Fibroblast of mammary gland (primary cell): ENCODE data around the gene SMIM23.

Source experiments
- DNase-seq: peaks from one replicate; pipeline ENCODE4 v3.0.0-alpha.2; 2010; ENCODE audit warnings: low read depth
- H3K4me3 ChIP-seq: 2 replicates; pipeline ENCODE4 v1.5.1; 2011; ENCODE audit warnings: low read depth, mild to moderate bottlenecking, low read length, moderate library complexity; ENCODE audit not compliant: control insufficient read depth
- CTCF ChIP-seq: conservative IDR thresholded peaks from 2 replicates; pipeline ENCODE4 v1.5.1; 2011; ENCODE audit warnings: low read depth, low read length, inconsistent platforms; ENCODE audit not compliant: control insufficient read depth, insufficient read depth

Gene SMIM23

GRCh38 chr5:171806976-171807747 lies 21.5 kb downstream of the SMIM23 start:
- DNase-seq, result peak; percentile 20
- TF ChIP-seq CTCF, result no peak
- no peak overlapping the region for H3K4me3 ChIP-seq

DNA sequence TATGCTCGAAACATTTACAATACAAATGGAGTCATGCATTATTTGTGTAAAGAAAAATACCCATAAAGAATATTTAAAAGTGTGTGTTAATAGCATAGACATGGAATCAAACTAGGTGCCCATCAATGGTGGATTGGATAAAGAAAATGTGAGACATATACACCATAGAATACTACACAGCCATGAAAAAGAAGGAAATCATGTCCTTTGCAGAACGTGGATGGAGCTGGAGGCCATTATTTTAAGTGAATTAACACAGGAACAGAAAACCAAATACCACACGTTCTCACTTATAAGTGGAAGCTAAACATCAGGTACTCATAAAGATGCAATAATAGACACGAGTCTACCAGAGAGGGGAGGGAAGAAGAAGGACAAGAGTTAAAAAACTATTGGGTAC lies 22.8 kb downstream of the SMIM23 start:
- no peak for TF ChIP-seq CTCF
- H3K4me3 ChIP-seq, result no peak overlapping the region
- DNase-seq, result no peak

DNA sequence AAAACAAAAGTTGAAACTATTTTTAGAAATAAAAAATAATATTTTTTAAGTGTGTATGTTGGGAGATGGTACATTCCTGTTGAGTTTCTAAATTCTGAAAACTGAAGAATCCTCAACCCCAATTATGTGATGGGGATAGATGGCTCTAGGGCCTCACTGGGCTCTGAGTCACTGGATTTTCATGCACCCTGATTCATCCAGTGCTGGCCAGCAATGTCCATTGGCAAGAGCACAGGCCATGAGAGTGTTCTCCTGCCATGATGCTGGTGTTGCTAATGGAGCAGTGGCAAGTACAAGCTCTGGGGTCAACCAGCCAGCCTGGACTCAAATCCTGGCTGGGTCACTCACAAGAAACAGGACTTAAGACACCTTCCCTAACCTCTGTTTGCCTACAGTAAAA lies 23.3 kb downstream of the SMIM23 start:
- no peak overlapping the region for H3K4me3 ChIP-seq
- DNase-seq, result peak; percentile 80
- no peak for TF ChIP-seq CTCF

DNA sequence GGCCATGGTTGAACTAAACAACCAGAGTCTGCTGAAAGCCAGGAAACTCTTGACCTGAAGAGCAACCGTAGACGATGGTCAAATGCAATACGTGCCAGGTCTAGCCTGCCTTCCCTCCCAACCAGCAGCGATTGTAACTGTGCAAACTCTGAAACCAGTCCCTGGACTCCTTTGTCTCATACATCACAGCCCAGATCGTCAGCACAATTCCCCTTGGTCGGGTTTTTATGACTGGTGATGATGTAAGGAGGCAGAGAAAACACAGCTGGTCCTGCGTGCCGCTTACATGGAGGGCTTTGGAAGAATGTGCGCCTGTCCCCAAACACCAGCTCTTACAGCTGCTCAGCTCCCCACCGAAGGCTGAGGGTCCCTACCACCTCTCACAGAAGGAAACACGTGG lies 24.6 kb downstream of the SMIM23 start:
- DNase-seq, result no peak
- TF ChIP-seq CTCF, result no peak

DNA sequence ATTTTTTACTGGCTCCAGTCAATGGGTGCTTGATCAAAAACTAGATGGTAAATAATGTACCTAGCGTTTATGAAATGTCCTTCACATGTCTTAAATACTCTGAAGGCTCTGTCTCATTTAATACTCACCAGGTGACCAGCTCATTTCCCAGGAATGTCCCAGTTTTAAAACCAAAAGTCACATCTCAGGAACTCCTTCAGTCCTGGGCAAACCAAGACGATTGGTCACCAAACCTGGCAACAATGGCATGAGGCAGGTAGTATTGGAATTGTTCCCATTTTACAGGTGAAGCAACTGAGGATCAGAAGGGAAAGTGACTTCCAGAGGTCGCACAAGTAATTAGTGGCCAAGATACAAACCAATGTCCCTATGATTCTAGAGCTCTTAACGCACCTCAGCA lies 27.7 kb downstream of the SMIM23 start:
- no peak for DNase-seq
- H3K4me3 ChIP-seq, result no peak overlapping the region
- TF ChIP-seq CTCF, result no peak

More for the DNA sequence above, 24.6 kb downstream of the SMIM23 start:
- no peak overlapping the region for H3K4me3 ChIP-seq

- no peak for DNase-seq
- H3K4me3 ChIP-seq, result no peak overlapping the region
- no peak for TF ChIP-seq CTCF
These were observed 28.3 kb downstream of the SMIM23 start for GRCh38 chr5:171813813-171814490.

DNA sequence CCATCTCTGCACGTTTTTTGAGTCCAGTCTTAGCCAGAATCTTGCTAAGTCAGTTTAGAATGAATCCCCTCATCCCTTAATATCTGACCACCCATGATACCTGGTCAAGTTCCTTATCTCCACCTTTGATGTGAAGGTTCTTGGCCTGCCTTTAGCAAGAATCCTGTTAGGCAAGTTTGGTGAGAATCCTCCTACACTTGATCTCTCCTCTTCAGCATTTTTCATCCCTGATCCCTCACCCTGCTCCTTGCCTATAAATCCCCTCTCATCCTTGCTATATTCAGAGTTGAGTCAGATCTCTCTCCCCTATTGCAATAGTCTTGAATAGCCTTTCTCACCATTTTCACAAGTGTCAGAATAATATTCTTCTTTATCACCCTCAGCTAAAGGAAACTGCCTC lies 31.0 kb downstream of the SMIM23 start:
- no peak for DNase-seq
- no peak overlapping the region for H3K4me3 ChIP-seq
- TF ChIP-seq CTCF, result no peak
